Stimulated activated CD8-positive, alpha-beta memory T cell treated with anti-CD3 and anti-CD28 coated beads, Interleukin-7, amount 100 ng/mL, for 4 hours (primary cell): ENCODE results near the gene EIF4G3.
"Not testable (repeated sequence)": the region's sequence is repeated elsewhere in the genome, so short reads cannot be mapped to it uniquely, and the experiment has no call there.

Experiments used
- DNase-seq, 2 donors: peaks; one replicate each; pipeline ENCODE4 v3.0.0-alpha.2; 2020; ENCODE audit warnings: low read depth in 2 of 2

Gene EIF4G3

DNA sequence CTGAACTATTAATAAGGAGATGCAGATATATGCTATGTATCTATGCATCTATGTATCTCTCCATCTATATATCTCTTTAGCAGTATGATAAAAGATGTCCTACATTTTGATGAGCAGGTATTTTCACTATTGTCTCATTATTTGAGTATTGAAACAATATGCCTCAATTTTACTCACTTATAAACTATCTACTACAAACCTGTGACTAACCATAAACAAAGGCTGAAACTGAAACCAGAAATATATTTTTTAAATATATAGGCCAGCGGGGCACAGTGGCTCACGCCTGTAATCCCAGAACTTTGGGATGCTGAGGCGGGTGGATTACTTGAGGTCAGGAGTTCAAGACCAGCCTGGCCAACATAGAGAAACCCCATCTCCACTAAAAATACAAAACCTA lies 22.0 kb downstream of the EIF4G3 start:
- no peak for DNase-seq

DNA sequence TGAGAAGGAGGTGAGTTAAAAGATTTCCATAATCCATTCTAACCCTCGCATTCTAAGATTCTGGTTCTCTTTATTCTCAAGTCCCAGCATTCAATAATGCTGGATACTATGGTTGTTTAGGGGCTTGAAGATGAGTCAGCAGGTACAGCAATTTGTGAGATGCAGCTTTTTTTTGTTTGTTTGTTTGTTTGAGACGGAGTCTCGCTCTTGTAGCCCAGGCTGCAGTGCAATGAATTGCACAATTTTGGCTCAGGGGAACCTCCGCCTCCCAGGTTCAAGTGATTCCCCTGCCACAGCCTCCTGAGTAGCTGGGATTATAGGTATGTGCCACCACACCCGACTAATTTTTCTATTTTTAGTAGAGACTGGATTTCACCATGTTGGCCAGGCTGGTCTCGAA lies 23.3 kb downstream of the EIF4G3 start:
- no peak for DNase-seq

DNA sequence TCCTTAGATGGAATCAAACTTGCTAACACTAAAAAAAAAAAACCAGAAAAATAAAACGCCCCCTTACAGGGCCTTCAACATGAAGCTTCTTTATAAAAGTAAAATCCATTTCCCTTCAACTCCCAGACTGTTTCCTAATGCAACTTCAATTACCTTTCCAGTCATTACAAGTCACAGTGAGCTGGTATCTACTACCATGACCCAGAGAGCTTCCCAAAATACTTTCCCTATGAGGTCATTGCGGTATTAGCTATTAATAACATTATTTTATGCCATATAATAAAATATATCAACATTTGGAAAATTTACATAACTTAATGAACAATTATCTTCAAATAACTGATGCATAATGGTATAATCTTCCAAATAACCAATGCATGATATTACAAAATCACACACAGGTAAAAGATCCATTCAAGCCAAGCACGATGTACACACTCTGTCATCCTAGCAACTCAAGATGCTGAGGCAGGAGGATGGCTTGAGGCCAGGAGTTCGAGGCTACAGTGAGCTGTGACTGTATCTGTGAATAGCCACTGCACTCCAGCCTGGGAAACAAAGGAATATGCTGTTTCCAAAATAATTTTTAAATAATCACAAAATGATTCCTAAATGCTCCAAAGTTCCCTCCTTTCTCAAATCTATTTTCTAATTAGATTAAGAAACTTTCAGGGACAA lies 24.1 kb downstream of the EIF4G3 start:
- no peak for DNase-seq

DNA sequence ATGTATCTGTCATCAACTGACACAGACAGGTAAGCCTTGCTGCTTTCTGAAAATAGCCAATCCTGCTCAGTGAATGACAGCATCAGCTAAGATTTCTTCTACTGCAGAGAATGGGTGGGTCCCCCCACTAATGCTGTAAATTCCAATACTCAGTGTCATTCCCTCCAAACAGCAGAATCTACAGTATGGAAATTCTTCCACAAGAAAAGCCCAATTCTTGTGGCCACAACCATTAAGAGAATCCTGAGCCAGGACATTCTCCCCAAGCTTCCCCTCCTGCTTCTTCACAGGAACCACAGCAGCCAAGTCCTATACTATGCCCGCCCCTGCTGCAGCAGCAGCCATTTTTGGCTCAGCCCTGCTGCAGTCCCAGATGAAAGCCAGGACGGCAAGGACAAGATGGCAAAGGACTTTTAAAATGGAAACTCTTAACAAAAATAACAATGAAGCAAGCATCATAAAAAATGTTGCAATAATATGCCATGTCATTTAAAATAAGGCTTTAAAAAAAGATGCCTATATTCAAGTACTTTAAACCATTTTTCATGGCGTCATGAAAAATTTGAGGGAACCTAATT lies 26.8 kb downstream of the EIF4G3 start:
- no peak for DNase-seq

DNA sequence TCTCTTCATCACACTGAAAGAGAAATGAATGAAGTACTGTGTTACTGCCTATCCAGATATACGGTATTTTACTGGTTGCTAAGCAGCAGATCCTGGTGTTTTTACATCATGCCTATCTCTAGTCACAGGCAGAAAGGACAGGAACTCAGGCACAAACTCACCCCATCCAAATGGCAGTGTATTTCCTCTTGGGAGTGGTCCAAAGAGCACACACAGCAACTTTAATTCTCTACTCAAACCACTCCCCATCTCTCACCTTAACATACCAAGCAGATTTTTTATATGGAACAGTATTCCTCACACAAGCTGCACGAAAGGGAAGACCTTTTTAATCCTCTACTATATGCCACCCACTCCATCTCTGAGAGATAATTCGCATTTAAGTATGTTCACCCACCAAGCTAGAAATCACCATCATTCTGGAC lies 27.3 kb downstream of the EIF4G3 start:
- DNase-seq: no peak

DNA sequence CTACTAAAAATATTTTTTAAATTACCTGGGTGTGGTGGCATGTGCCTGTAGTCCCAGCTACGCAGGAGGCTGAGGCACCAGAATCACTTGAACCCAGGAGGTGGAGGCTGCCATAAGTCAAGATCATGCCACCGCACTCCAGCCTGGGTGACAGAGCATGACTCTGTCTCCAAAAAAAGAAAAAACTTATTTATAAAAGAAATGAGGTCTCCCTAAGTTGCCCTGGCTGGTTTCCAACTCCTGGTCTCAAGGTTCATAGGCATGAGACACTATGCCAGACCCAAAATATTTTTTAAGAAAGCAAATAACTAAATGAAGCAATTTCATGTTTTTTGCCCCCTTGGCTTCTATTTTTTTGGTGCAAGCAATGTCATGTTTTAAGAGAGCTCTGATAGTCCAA lies 32.9 kb downstream of the EIF4G3 start:
- DNase-seq: no peak

DNA sequence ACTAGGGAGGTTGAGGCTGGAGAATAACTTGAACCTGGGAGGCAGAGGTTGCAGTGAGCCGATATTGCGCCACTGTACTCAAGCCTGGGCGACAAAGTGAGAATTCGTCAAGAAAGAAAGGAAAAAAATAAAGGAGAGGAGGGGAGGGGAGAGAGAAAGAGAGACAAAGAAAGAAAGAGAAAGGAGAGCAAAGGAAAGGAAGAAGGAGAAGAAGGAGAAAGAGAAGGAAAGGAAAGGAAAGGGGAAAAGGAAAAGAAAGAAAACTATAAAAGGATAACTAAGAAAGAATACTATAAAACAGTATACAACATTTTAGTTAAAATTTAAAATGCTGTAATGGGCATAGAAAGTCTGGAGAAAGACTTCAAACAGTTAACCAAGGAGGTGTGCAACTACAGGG lies 33.6 kb downstream of the EIF4G3 start:
- DNase-seq: no peak

DNA sequence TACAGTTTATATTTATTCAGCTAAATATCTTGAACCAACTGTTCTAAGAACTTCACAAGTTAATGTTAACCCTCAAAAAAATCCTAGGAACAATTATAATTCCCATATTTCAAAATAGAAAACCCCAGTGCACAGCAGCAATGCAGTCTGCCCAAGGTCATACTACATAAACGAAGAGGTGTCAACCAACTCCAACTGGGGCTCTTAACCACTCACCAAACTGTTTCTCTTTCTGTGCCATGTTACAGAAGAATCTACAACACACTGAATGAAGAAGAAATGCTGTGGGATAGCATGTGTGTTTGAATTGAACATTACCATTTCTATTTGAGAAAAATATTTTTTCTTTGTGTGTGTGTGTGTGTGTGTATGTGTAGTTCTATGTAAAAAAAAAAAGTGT lies 35.7 kb downstream of the EIF4G3 start:
- no peak for DNase-seq

DNA sequence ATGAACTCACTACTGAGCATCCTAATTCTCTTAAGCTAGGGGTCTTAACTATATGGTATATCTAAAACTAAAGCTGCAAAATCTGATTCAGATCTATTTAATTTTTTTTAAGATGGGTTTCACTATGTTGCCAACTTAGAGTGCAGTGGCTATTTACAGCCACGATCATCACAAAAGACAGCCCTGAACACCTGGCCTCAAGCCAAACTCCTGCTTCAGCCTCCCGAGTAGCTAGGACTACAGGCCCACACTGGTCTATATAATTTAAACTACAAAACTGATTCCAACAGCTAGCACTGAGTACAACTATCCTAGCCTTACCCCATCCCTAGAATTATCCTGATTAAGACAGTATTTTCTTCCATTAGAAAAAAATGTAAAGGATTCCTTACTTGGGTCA lies 37.1 kb downstream of the EIF4G3 start:
- no peak for DNase-seq

DNA sequence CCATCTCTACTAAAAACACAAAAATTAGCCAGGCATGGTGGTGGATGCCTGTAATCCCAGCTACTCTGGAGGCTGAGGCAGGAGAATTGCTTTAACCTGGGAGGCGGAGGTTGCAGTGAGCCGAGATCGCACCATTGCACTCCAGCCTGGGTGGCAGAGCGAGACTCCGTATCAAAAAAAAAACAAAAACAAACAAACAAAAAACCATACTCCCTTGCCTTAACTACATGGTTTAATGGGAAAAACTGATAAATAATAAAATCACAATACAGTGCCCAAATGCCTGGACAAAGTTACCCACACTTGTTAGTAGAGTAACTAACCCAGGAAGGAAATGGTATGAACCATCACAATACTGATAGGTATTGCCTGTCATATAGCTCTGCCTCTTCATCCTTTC lies 40.4 kb downstream of the EIF4G3 start:
- not testable (repeated sequence) for DNase-seq

DNA sequence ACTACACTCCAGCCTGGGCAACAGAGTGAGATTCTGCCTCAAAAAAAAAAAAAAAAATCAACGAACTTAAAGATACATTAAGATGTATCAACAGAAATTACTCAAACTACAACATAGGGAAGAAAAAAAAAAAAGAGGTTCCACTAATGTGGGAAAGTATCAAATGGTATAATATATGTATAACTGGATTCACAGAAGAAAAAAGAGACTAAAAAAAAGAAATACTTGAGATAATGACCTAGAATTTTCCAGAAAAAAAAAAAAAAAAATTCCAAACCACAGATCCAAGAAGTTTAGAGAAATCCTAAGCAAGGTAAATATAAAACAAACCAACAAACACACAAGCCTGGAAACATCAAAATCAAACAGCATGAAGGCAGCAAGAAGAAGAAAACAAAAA lies 45.5 kb downstream of the EIF4G3 start:
- no peak for DNase-seq

DNA sequence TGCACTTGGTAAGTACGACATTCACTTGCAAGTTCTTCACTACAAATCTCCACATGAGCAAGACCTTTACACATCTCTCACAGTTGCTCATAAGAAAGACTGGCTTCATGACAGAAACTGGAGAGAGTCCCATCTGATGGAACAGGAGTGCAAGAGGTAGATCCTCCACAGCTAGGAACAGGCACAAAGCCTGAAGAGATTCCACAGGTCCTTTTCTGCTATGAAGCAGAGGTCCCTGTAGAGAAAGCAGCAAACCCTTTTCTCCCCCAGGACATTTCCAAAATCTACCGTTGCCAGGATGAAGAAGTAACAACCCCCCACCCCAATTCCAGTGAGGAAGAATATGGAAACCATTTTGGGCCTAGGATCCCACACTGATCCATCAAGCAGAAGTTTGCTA lies 47.3 kb downstream of the EIF4G3 start:
- no peak for DNase-seq

DNA sequence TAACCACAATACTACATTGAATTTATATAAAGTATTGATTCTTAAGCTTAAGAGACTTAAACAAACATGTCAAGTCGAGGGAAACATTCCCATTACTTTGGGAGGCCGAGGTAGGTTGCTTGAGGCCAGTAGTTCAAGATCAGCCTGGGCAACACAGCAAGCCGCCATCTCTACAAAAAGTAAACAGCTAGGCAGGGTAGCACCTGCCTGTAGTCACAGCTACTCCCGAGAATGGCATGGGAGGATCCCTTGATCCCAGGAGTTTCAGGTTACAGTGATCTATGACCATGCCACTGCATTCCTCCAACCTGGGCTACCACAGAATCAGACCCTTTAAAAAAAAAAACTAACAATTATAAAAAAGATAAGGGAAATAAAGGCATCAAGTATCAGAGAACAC lies 50.4 kb downstream of the EIF4G3 start:
- DNase-seq: no peak

DNA sequence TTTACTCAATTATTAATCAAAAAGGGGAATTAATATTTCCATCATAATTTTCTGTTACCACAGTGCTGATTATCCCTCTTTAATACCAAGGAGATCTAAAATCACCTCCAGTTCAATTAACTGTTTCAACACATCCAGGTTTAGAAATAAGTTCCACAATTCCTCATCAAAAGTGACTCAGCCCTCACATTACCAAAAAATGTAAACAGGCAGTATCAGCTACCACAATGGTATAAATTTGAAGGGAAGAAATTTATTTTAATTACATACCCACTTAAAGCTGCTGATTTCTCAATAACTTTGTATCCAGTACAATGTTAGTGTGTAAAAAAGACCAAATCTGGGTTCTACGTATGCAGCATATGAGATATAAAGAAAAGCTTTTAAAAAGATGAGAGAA lies 51.9 kb downstream of the EIF4G3 start:
- DNase-seq: no peak

DNA sequence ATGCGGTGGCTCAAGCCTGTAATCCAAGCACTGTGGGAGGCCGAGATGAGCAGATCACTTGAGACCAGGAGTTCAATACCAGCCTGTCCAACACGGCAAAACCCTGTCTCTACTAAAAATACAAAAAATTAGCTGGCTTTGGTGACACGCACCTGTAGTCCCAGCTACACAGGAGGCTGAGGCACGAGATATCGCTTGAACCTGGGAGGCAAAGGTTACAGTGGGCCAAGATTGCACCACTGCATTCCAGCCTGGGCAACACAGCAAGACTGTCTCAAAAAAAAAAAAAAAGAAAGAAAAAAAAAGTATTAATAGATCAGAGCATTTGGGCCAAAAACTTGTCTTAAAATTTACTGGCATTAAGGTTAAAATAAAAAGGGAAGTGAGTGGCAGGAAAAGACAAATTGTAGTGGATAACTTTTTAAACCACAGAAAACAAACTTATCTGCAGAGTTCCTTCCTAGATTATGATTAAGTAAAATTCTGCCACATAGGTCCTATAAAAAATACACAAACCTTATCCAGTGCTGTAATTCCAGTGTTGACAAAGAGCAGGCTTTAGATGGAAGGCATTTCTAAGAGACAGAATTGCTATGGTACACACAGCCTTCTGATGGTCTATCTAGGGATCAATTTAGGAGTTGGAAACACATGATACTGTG lies 53.3 kb downstream of the EIF4G3 start:
- no peak for DNase-seq

DNA sequence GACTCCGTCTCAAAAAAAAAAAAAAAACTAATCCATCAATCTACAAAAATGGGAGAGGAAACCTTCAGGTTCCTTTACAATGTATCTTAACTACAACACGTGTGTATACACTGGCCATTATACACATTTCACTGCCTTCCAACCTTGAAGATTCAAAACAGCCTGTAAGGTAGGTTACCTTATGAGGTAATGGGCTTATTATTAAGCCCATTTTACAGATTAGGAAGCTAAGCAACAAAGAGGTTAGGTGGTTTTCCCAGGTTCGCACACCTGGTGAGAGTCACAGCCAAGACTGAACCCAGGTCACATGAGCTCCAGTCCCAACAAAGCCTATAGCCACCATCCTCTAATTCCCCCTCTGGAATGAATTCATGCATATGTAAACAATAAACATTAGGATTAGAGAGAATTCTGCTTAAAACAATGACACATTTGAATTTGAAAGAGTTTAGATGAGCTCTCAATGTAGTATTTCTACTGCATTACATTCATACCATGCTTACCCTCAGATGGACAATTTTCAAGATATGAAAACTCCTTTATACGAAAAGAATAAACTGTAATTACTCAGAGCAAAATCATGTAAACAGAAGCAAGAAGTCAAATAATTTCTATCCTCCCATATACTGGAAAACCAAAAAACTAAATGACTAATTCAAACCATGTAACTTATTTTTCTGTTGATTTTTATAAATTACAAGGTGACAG lies 54.8 kb downstream of the EIF4G3 start:
- DNase-seq: no peak

DNA sequence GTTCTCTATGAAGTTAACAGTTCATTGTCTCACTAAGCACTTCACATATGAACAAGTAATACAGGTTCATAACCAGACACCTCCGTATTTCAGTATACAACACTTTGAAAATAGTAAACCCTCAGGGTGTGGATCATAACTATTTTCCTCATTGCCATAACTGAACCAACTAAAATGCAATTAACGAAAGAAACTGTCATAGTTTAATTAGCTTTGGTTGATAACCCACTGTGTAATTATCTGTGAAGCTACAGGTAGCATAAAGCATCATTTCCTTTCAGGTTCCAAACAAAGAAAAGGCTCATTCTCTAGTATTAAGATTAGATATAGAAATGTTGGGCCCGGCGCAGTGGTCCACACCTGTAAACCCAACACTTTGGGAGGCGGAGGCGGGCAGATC lies 58.5 kb downstream of the EIF4G3 start:
- DNase-seq: no peak

DNA sequence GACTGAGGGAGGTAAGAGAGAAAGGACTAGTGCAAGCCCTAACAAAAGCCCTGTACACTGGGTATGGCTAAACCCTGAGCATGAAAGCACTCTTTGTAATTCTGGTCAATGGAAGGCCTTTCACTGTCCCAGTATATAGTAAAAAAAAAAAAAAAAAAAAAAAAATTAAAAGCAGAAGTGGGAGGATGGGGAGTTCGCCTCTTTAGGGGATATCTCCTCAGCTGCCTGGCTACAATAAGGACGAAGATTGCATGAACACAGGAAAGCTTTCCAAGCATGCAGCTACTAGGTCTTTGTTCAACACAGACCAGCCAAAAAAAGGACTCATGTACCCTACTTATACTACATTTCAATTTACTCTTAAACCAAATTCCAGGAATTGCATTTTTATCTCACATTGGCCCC lies 59.1 kb downstream of the EIF4G3 start:
- DNase-seq: no peak

DNA sequence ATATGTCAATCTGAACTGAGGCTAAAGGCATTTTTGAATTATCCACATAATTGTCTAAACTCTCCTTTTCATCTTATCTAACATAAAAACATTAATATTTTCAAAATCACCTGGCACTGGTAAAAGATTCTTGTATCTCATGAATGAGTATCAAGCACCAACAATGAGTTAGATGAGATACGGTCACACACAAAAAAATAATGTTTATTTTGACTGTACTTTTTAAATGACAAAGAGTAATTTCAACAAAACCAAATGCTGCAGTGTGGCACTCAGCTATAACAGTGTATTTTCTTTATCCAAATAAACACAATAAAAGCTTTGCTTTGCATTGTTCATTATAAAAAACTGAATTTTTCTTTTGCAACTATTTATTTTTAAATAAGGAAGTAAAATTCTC lies 59.5 kb downstream of the EIF4G3 start:
- DNase-seq: no peak

DNA sequence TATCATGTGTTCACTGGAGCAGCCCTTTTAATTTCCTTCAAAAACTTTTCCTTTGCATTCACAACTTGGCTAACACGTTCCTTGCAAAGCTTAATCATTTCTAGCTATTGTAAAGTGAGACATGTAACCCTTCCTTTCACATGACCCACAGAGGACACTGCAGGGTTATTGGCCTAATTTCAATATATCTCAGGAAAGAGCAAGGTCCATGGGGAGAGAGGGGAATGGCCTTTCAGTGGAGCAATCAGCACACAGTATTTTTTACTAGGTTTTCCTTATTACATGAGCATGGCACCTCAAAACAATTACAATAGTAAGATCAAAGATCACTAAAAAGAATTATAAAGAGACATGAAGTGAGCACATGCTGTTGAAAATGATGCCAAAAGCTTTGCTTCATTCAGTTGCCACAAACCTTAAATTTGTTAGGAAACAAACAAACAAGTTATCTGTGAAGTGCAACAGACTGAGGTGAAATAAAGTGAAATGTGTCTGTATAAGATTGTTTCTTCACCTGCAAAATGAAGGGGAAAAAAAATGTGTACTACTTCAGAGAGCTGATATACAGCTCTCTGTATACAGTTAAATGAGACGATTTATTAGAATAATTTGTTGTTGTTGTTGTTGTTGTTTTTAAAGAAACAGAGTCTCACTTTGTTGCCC lies 61.5 kb downstream of the EIF4G3 start:
- DNase-seq: no peak

DNA sequence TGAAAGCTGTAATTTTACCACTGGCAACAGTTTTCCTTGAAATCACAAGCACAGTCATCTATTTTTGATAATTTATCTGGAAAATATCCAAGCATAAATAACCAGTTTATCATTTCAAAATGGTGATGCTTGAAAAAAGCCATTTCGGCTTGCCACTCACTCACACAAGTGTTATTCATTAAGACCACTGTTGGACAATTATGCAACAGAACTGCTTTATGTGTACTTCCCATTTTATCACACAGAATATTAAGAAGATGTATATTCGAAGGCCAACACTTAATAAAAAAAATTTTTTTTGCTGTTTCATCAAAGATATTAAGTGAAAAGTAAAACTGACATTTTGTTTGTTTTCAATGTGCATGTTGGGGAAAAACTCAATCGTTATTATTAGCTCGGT lies 62.3 kb downstream of the EIF4G3 start:
- no peak for DNase-seq

DNA sequence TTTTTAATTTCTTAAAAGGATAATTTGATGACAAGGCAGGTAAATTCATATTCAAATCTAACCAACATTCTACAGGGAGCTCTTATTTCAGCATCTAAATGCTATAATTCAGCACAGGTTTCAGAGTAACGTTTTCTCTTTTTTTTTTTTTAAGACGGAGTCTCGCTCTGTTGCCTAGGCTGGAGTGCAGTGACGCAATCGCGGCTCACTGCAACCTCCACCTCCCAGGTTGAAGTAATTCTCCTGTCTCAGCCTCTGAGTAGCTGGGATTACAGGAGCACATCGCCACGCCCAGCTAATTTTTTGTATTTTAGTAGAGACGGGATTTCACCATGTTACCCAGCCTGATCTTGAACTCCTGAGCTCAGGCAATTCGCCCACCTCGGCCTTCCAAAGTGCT lies 66.5 kb downstream of the EIF4G3 start:
- no peak for DNase-seq
